Activated CD4-positive, alpha-beta T cell treated with anti-CD3 and anti-CD28 coated beads, Interleukin-2, amount 50 U/mL, for 16 hours (primary cell): ENCODE data around the gene SLC26A3.

ENCODE experiments used
- DNase-seq: peaks from one replicate; pipeline ENCODE4 v3.0.0-alpha.2; 2020

Gene SLC26A3

GRCh38 chr7:107815254-107815882 is 12.3 kb upstream of the SLC26A3 start:
- DNase-seq, result peak; percentile 79

- peak; percentile 52 for DNase-seq
These were observed 10.5 kb upstream of the SLC26A3 start for GRCh38 chr7:107813524-107813923.

DNA sequence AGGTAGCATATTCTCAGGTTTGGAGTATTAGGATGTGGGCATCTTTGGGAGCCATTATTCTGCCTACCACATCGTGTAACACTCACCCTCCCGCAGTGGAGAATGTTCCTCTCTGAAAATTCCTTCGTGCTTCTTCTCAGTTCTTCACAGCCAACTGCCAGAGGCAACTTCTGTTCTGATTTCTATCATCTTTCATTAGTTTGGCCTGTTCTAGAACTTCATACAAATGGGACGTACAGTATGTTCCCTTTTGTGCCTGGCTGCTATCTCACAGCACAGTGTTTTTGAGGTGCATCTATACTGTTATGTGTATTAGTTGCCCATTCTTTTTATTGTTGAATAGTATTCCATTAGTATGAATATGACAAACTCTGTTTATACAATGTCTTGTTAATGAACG is 8.9 kb upstream of the SLC26A3 start:
- DNase-seq, result no peak

DNA sequence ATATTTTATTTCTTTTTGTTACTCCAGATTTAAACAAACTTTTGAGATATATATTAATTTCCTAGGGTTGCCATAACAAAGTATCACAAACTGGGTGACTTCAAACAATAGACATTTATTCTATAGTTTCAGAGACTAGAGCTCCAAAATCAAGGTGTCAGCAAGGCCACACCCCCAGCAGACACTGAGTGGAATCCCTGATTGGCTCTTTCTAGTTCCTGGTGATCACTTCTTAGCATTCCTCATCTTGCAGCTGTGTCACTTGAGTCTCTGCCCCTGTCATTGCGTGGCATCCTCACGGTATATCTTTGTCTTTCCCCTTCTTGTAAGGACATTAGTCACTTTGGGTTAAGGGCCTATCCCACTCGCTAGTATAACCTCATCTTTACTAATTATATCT is 7.6 kb upstream of the SLC26A3 start:
- DNase-seq, result no peak

DNA sequence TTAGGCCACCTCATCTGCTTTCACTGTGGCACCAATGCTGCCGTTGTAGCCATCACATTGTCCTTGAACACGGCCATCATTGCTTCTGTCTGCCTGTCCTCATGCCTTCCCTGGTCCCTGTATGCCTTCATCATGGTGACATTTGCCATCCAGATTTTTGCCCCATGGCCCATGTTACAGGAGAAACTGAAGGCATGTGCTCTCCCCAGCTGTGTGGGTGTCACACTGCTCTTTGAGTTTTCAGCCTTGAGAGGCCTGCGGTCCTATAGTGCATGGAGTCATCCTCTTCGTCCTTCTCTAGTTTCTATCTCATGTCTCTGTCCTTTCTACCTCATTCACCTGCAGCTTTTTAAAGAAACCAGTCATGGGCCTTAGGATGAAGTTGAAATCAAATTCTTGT is 6.2 kb upstream of the SLC26A3 start:
- DNase-seq, result no peak

DNA sequence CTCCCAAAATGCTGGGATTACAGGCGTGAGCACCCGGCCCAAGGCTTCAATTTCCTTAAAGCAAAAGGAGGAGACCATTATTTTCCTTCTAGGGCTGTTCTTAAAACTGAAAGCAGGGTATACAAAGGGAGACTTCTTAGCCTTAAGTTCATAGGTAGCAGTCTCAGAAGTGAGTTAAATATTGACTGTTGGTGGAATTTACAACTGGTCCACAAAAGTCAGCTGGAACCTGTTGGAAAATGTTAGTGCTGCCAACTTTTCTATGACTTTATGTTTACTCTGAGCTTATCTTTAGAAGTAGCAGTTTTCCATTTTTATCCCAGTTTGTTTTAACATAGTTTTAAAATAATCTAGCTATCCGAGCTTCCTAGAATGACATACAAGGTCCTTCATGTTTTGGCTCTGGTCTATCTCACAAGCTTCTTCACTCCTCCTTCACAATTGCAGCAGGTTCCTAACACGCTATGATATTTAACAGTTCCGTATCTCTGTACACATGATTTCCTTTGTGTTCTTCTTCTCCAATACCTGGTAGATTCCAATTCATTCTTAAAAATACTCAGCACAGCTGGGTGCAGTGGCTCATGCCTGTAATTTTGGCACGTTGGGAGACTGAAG is 3.3 kb downstream of the SLC26A3 start:
- DNase-seq, result no peak

DNA sequence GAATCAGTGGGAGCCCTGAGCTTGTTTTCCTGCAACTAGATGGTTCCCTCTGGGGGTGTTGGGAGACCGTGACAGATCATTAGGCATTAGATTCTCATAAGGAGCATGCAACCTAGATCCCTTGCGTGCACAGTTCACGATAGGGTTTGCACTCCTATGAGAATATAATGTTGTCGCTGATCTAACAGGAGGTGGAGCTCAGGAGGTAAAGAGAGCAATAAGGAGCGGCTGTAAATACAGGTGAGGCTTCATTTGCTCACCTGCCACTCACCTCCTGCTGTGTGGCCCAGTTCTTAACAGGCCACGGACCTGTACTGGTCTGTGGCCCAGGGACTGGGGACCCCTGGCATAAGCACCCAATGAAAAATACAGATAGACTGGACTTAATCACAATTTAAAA is 10.7 kb downstream of the SLC26A3 start:
- DNase-seq, result no peak

DNA sequence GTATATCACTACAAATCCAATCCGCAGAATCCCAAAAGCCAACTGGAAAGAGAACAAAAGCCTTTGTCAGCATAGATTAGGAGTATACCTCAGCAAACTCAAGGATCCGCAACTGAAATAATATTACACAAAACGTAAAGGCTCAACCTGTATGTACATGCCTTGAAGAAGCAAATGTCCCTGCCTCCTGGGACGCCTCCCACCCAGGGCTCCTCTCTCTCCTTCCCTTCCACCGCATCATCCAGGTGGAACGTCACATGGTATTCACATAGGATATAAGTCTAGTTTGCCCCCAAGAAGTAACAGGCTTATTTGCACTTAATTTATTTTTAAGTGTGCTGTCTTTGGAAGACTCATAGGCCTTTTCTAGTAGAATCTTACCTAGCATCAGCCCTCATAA is 13.4 kb downstream of the SLC26A3 start:
- DNase-seq, result no peak

DNA sequence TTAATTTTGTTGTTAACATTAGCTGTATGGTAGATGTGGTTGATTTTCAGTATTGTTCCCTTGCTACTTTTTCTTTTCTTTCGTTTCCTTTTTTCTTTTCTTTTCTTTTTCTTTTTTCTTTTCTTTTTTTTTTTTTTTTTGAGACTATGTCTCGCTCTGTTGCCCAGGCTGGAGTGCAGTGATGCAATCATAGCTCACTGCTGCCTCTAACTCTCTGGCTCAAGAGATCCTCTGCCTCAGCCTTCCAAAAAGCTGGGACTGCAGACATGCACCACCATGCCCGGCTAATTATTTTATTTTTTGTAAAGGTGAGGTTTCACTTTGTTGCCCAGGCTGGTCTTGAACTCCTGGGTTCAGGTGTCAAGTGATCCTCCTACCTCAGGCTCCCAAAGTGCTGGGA is 14.4 kb downstream of the SLC26A3 start:
- no peak for DNase-seq

DNA sequence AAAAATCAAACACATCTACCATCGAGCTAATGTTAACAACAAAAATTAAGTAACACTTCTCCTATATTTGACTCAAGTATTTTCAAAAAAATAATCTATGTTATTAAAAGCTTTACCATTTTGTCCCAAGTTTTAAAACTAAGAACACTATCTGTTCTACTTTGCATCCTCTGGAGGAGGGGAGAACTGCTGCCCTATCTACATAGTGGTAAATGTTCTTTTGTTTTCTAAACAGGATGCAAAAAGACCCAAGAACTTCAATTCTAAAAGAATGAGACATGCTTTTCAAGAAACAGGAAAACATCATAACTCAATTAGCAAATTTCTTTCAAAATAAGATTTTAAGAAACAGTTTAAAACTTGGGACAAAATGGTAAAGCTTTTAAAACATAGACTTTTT is 14.8 kb downstream of the SLC26A3 start:
- DNase-seq, result no peak

GRCh38 chr7:107785926-107786325 is 17.1 kb downstream of the SLC26A3 start:
- DNase-seq, result no peak

DNA sequence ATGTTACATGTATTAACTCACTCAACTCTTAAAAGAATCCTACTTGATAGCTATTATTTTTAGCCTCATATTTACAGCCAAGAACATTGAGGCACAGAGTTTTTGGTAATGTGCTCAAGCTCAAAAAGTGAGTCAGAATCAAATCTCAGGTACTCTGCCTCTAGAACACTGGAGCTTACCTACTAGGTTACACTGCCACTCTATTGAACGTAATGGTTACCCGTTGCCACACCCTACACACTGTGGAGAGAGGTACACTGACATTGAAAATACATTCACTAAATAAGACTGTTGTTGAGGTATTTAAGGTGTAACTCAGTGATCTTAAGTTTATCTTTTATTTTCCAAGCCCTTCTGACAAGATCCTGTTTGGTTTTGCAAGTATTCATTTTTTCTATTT is 17.9 kb downstream of the SLC26A3 start:
- no peak for DNase-seq

DNA sequence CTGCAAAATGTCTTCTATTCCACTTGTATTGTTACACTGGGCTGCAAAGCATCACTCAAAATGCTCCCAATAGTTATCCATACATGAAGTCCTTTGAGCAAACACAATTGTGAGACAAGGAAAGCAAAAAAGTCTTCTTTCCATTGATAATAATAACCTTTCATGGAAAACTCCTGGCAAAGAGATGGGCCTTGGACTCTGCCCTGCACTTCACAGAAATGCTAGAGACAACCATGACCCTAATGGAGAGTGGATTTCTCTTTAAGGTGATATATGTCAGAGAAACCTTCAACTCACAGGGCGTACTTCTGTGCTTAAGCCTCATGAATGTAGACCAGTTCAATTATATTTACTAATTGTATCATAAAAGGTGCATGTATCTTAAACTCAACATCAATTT is 19.4 kb downstream of the SLC26A3 start:
- DNase-seq, result no peak

GRCh38 chr7:107782374-107782773 is 20.6 kb downstream of the SLC26A3 start:
- DNase-seq, result no peak

GRCh38 chr7:107779647-107780099 is 23.4 kb downstream of the SLC26A3 start:
- no peak for DNase-seq

- DNase-seq, result no peak
These were observed 24.7 kb downstream of the SLC26A3 start for GRCh38 chr7:107778283-107778682.

GRCh38 chr7:107777702-107778101 is 25.3 kb downstream of the SLC26A3 start:
- no peak for DNase-seq

DNA sequence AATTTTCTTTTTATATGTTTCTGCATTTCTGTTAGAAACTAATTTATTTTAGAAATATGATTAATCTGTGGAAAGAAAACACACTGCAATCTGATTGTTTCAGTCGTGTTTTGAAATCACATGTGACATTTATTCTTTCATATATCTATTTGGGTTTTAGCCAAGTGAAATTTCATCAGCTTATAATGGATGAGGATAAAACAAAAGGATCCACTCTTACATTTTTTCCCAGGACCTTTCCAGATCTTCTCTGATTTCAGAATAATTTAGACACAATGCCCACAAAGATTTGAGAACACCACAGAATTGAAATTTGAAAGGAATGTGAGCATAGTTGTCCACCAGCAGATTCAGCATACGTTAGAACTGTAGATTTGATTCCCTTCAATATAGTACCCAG is 30.0 kb downstream of the SLC26A3 start:
- DNase-seq, result no peak

- no peak for DNase-seq
These were observed 34.8 kb downstream of the SLC26A3 start for GRCh38 chr7:107768263-107768662.

DNA sequence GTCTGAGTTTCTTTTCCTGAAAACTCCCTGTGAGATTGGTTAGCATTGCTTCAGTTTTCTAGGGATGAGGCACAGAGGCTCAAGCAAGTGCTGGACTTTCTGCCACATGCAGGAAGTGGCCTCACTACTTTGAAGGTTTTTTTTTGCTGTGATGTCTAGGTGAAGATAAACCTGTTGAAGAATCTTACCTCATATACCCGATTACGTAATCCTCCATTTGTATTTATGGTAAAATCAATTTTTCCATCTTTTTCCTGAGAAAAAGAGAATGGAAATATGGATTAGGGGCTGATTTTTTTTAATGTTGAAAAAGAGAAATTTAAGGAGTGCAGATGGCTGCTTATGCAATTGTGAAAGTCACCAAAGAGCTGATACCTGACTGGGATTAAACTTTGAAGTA is 35.6 kb downstream of the SLC26A3 start:
- no peak for DNase-seq

DNA sequence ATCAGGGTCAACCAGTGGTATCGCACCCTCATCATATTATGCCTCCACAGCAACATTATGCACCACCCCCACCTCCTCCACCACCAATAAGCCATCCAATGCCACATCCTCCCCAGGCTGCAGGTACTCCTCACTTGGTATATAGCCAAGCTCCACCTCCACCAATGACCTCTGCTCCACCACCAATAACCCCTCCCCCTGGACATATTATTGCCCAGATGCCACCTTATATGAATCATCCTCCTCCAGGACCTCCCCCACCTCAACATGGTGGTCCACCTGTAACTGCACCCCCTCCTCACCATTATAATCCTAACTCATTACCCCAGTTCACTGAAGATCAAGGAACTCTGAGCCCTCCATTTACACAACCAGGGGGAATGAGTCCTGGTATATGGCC is 44.4 kb downstream of the SLC26A3 start:
- DNase-seq, result no peak

DNA sequence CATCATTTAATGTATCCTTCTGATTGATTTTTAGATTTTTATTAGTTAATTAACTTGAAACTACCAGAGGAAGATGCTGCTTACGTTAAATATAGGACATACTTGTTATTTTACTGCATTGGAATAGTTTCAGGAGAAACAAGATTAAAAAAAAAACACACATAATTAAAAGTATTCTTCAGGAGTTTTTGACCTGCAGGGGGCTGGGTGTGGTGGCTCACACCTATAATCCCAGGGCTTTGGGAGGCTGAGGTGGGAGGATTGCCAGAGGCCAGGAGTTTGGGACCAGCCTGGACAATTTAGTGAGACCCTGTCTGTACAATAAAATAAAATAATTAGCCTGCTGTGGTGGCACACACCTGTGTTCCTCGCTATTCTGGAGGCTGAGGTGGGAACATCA is 48.4 kb downstream of the SLC26A3 start:
- no peak for DNase-seq

DNA sequence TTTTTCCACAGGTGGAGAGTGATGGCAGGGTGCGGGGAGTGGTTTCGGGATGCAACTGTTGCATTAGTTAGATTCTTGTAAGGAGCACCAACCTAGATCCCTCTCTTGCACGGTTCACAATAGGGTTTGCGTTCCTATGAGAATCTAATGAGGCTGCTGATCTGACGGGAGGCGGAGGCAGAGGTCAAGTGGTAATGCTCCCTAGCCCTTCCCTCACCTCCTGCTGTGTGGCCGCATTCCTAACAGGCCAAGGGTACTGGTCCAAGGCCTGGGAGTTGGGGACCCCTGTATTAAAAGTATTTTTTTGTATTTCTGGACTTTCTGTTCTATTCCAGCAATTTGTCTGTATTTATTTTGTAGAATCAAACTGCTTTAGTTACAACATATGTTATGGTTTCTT is 51.9 kb downstream of the SLC26A3 start:
- no peak for DNase-seq

DNA sequence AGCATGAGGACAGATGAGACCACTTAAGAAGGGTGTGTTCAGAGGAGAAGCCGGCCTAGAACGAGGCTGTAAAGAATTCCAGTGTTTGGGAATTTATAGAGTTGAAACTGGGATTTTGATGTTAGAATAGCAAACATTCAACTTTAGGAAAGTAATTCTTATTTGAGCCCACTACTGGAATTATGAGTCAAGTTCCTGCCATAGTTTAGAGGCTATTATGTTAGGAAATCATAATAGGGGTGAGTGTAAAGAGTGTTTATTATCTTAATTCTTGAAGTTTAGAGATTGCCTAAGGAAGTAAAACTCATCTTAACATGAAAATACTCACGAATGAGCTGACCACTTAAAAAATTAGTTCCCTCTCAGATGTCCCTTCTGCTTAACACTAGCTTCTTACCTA is 57.0 kb downstream of the SLC26A3 start:
- no peak for DNase-seq

DNA sequence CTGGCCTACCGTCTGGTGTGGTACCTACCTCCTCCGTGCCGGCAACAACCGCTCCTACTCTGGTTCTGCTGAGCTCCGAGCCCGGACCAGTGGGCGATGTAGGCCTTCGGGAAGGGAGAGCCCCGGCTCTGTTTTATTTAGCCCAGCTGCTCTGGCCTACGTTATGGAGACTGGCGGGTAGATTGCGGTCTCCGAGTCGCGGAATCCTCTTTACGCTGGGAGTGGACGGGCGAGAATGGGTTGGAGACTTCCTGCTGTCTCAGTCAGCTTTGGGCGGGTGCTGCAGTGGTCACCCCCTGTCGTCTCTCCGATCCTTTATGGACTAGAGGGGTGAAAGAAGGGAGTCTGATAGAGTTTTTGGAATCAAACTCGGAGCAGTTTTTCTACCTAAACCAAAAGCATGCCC is 58.7 kb downstream of the SLC26A3 start:
- no peak for DNase-seq
